ENCODE data around the gene MGARP. TPM values are rescaled to one million over a fixed set of nuclear protein-coding genes. Genes with fewer than 3 reads are reported as not detected.
A peak's percentile ranks its signal among the peaks of the same experiment; 100 is the strongest.

MGARP gene
- total and polyA plus RNA-seq, 9 of the 15 experiments (the other 6 are each of a cell fraction or from before 2014, with no cell fraction given), result 0.11 to 0.45 (median 0.23) TPM; not detected in 4

- CTCF ChIA-PET (ENCODE audit: low intra/inter-chr PET ratio), result no interaction called here
- Histone ChIP-seq H3K4me3 (no peak overlapping the region), H3K27ac (ENCODE audit: extremely low read depth, low read depth, low read length) (no peak overlapping the region), H4K20me1 (replicated peaks; ENCODE audit: control insufficient read depth, insufficient read depth, low read length) (no peaks in the 10 kb centered on the region), H3K4me1 (replicated peaks in 1 of 2; ENCODE audit: control insufficient read depth in 2 of 2, insufficient read depth in 2 of 2, low read length in 2 of 2) (no peaks in the 10 kb centered on the region; a peak in 2 of 5 replicates), H3K4me2 (ENCODE audit: insufficient read depth, low read length) (no peak overlapping the region), H3K9me3 (replicated peaks; ENCODE audit: control insufficient read depth, insufficient read depth, low read depth, low read length) (peaks cover 2% of the 10 kb centered on the region; the same call in 1 of the 2 replicates), H3K9me1 (ENCODE audit: control insufficient read depth, insufficient read depth, low read length) (no peaks in the 10 kb centered on the region), H3K79me2 (ENCODE audit: control insufficient read depth, insufficient read depth, low read length) (no peaks in the 10 kb centered on the region), H2AFZ (ENCODE audit: low read depth, low read length) (peak overlapping the region; percentile 44; the same call in 1 of the 2 replicates), H3K27me3 (ENCODE audit: control insufficient read depth in 2 of 2, insufficient read depth in 2 of 2, low read length in 2 of 2) (no peaks in the 10 kb centered on the region), H3K9ac (ENCODE audit: insufficient read depth in 1 of 2, low read depth in 2 of 2, low read length in 2 of 2) (no peak overlapping the region), H3K36me3 (ENCODE audit: control insufficient read depth, insufficient read depth, low read length) (no peaks in the 10 kb centered on the region)
- DNase-seq (ENCODE audit: extremely low read depth in 1 of 4, low spot score in 3 of 4) (no peak), ATAC-seq (no peak), FAIRE-seq (no peak)
- POLR2A ChIA-PET, result interaction anchor here (1.1 kb wide), 1 partner anchor 27 kb away, joined by 3 read pairs; no protein-coding TSS in a partner anchor
- TF ChIP-seq, protein P1, sequence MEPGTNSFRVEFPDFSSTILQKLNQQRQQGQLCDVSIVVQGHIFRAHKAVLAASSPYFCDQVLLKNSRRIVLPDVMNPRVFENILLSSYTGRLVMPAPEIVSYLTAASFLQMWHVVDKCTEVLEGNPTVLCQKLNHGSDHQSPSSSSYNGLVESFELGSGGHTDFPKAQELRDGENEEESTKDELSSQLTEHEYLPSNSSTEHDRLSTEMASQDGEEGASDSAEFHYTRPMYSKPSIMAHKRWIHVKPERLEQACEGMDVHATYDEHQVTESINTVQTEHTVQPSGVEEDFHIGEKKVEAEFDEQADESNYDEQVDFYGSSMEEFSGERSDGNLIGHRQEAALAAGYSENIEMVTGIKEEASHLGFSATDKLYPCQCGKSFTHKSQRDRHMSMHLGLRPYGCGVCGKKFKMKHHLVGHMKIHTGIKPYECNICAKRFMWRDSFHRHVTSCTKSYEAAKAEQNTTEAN (CRISPR knock-in tag; IDR thresholded peaks at IDR 0.05), result no peak
- no peak for TF ChIP-seq ELF2 (CRISPR knock-in tag; IDR thresholded peaks at IDR 0.05)
- TF ChIP-seq CREB3L1 (IDR thresholded peaks at IDR 0.05; ENCODE audit: borderline replicate concordance, low read depth), result no peak
- TF ChIP-seq ZFX (CRISPR knock-in tag; IDR thresholded peaks at IDR 0.05), result no peak
- no peak for TF ChIP-seq HNRNPL (IDR thresholded peaks at IDR 0.05; ENCODE audit: low read depth, low read length)
- TF ChIP-seq NR3C1 (CRISPR knock-in tag; IDR thresholded peaks at IDR 0.05), result no peak
- TF ChIP-seq ZNF436 (CRISPR knock-in tag; IDR thresholded peaks at IDR 0.05), result no peak
- no peak for TF ChIP-seq ARID4B (CRISPR knock-in tag; IDR thresholded peaks at IDR 0.05)
- no peak for TF ChIP-seq ERF (CRISPR knock-in tag; IDR thresholded peaks at IDR 0.05)
- no peak for TF ChIP-seq HMG20B (CRISPR knock-in tag; IDR thresholded peaks at IDR 0.05)
- BruUV-seq (replicated peaks), result no TSS peak
- intact Hi-C loops (cut with micrococcal nuclease) (no loop called here), in situ Hi-C loops (cut with MboI) (no loop called here)
- 88% methylated on average over 12 of the region's 12 CpGs for WGBS (ENCODE audit: insufficient coverage, low coverage, missing lambda C conversion rate)
Measured at GRCh38 chr4:139241784-139242151, 38.3 kb downstream of the MGARP start.

Measured in K562 (cell line).